T-helper 2 cell treated with Interferon-gamma antibody and Interleukin-4, amounts not matched to agents 5 μg/mL and 100 μg/mL, for 36 hours (primary cell): ENCODE measurements around the gene URB1.
"Not testable (repeated sequence)": the region's sequence is repeated elsewhere in the genome, so short reads cannot be mapped to it uniquely, and the experiment has no call there.

ENCODE experiments used
- DNase-seq: peaks from one replicate; pipeline ENCODE4 v3.0.0; 2021; ENCODE audit warnings: low spot score
- H3K27ac Mint-ChIP-seq: one replicate; pipeline ENCODE4 v1.8.0; 2021; ENCODE audit warnings: mild to moderate bottlenecking, mixed read lengths
- H3K27me3 Mint-ChIP-seq: one replicate; pipeline ENCODE4 v1.8.0; 2021; ENCODE audit warnings: low read depth, mixed read lengths
- H3K36me3 Mint-ChIP-seq: one replicate; pipeline ENCODE4 v1.8.0; 2021; ENCODE audit warnings: low read depth, mixed read lengths
- H3K4me1 Mint-ChIP-seq: one replicate; pipeline ENCODE4 v1.8.0; 2021; ENCODE audit warnings: low read depth, mixed read lengths
- H3K4me3 Mint-ChIP-seq: one replicate; pipeline ENCODE4 v1.8.0; 2022; ENCODE audit warnings: mild to moderate bottlenecking, moderate library complexity, mixed read lengths
- H3K9me3 Mint-ChIP-seq: one replicate; pipeline ENCODE4 v1.8.0; 2021; ENCODE audit warnings: mixed read lengths

The URB1 gene

DNA sequence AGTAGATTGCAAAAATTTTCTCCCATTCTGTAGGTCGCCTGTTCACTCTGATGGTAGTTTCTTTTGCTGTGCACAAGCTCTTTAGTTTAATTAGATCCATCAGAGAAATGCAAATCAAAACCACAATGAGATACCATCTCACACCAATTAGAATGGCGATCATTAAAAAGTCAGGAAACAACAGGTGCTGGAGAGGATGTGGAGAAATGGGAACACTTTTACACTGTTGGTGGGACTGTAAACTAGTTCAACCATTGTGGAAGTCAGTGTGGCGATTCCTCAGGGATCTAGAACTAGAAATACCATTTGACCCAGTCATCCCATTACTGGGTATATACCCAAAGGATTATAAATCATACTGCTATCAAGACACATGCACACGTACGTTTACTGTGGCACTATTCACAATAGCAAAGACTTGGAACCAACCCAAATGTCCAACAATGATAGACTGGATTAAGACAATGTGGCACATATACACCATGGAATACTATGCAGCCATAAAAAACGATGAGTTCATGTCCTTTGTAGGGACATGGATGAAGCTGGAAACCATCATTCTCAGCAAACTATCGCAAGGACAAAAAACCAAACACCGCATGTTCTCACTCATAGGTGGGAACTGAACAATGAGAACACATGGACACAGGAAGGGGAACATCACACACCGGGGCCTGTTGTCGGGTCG lies 2.1 kb downstream of the URB1 start:
- not testable (repeated sequence) for H3K27me3 Mint-ChIP-seq, H3K9me3 Mint-ChIP-seq, H3K27ac Mint-ChIP-seq, DNase-seq
- Mint-ChIP-seq H3K4me1 (peaks cover 40% of the 10 kb centered on the region), H3K4me3 (peak overlapping the region; percentile 7), H3K36me3 (peaks cover 16% of the 10 kb centered on the region)

DNA sequence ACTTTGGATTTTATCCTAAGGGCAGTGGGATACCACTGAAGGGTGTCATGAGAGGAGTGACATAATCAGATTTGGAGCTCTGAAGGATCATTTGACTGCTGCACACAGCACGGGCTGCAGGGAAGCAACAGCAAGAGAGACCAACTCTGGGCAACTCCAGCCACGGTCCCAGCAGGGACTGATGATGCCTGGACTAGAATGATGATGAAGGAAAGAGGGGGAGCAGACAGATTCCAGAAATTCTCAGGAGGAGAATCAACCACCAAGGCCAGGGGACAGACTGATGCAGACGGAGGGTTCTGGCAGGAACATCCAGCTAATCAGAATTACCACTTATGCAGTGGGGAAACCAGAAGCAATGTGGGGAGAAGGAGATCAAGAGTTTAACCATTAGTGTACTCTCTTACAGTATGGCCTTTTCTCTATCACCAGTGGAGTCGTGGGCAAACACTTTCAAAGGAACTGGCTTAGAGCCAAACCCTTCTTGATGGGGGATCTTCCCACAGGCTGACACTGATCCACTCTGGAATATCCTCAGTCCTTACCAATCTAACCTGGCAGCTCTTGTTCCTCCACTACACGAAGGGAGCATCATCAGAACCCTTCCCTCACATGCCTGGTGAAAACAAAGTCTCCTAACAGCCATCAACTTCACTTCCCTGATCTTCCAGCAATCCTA lies 3.3 kb downstream of the URB1 start:
- no peaks in the 10 kb centered on the region for H3K27me3 Mint-ChIP-seq
- peaks cover 40% of the 10 kb centered on the region for H3K4me1 Mint-ChIP-seq
- no peak for DNase-seq
- no peak overlapping the region for H3K4me3 Mint-ChIP-seq
- H3K36me3 Mint-ChIP-seq, result peaks cover 22% of the 10 kb centered on the region
- no peak overlapping the region for H3K27ac Mint-ChIP-seq
- no peaks in the 10 kb centered on the region for H3K9me3 Mint-ChIP-seq

GRCh38 chr21:32388306-32388705 lies 4.5 kb downstream of the URB1 start:
- DNase-seq, result no peak
- Mint-ChIP-seq H3K4me3 (no peak overlapping the region), H3K4me1 (peaks cover 30% of the 10 kb centered on the region), H3K27ac (no peak overlapping the region), H3K36me3 (peaks cover 30% of the 10 kb centered on the region), H3K27me3 (no peaks in the 10 kb centered on the region), H3K9me3 (no peaks in the 10 kb centered on the region)

DNA sequence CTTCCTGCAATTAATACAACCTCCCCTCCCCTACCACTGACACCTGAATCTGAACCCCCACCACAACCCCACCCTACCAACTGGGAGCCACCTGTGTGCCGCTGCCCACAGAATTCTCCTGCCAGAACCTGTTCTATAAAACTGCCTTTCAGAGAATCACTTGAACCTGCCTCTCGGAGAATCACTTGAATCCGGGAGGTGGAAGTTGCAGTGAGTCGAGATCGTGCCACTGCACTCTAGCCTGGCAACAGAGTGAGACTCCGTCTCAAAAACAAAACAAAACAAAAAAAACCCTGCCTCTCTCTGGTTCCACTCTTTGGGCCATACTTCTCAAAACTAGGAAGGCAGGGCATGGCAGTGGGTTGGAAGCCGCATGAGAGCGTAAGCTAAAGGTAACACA lies 5.7 kb downstream of the URB1 start:
- Mint-ChIP-seq H3K27ac (no peak overlapping the region), H3K4me1 (peaks cover 30% of the 10 kb centered on the region), H3K27me3 (no peaks in the 10 kb centered on the region), H3K4me3 (no peak overlapping the region), H3K36me3 (peaks cover 36% of the 10 kb centered on the region), H3K9me3 (no peaks in the 10 kb centered on the region)
- no peak for DNase-seq

DNA sequence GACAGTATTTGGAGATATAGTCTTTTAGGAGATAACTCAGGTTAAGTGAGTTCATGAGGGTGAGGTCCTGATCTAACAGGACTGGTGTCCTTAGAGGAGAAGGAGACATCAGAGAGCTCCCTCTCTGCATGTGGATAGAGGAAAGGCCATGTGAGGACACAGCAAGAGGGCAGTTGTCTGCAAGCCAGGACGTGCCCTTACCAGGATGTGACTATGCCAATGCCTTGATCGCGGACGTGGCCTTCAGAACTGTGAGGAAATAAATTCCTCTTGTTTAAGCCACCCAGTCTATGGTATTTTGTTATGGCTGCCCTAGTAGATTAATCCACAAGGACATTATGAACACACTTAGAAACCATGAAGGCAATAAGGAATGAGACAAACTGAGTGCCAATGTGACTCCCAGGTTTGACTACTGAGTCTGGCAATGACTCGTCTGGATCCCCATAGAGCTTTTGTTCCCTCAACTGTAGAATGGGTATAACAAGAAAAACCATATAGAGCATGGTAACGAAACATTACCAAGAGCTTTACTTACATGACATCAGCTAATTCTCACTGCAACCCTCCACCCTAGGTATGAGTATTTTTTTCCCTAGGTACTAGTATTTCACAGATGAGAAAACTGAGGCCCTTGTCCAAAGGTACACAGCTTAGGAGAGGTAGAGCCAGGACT lies 6.5 kb downstream of the URB1 start:
- Mint-ChIP-seq H3K36me3 (peaks cover 34% of the 10 kb centered on the region), H3K27me3 (no peaks in the 10 kb centered on the region), H3K4me3 (no peak overlapping the region), H3K27ac (no peak overlapping the region), H3K4me1 (peaks cover 25% of the 10 kb centered on the region), H3K9me3 (no peaks in the 10 kb centered on the region)
- DNase-seq, result no peak

- Mint-ChIP-seq H3K27ac (no peak overlapping the region), H3K9me3 (no peaks in the 10 kb centered on the region), H3K4me3 (no peak overlapping the region), H3K27me3 (no peaks in the 10 kb centered on the region), H3K4me1 (peaks cover 8% of the 10 kb centered on the region), H3K36me3 (peaks cover 42% of the 10 kb centered on the region)
- no peak for DNase-seq
Measured at GRCh38 chr21:32383812-32384211, 9.0 kb downstream of the URB1 start.

DNA sequence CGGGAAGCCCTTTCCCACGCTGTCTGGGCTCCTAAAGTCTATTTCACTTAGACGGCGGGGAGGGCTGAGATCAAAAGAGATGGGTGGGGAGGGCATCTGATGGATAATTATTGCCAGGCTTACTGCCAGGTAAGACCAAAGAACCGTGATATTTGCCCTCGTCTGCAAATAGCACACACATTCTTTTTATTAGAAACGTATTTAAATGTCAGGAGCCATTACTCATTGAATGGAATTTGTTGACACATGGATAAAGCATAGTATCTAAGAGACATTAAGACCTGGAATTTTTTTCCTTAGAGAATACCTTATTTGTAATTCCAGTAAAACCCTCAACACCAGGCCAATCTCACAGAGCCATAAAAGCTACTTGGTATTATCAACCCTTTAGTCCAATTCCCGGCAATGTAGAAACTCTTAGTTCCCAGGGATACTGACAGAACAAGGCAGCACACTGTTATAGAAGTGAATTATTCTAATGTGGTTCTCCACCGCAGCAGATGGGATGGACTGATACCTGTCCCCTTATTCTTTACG lies 10.6 kb downstream of the URB1 start:
- H3K4me3 Mint-ChIP-seq, result no peak overlapping the region
- DNase-seq, result no peak
- H3K9me3 Mint-ChIP-seq, result no peaks in the 10 kb centered on the region
- no peak overlapping the region for H3K27ac Mint-ChIP-seq
- H3K27me3 Mint-ChIP-seq, result no peaks in the 10 kb centered on the region
- no peaks in the 10 kb centered on the region for H3K4me1 Mint-ChIP-seq
- H3K36me3 Mint-ChIP-seq, result peaks cover 38% of the 10 kb centered on the region

- no peak for DNase-seq
- Mint-ChIP-seq H3K27me3 (no peaks in the 10 kb centered on the region), H3K4me3 (no peak overlapping the region), H3K4me1 (no peaks in the 10 kb centered on the region), H3K9me3 (no peaks in the 10 kb centered on the region), H3K27ac (no peak overlapping the region), H3K36me3 (peaks cover 38% of the 10 kb centered on the region)
Measured at GRCh38 chr21:32381571-32381970, 11.2 kb downstream of the URB1 start.

GRCh38 chr21:32380940-32381339 lies 11.9 kb downstream of the URB1 start:
- H3K36me3 Mint-ChIP-seq, result peaks cover 41% of the 10 kb centered on the region
- no peak overlapping the region for H3K4me3 Mint-ChIP-seq
- no peaks in the 10 kb centered on the region for H3K27me3 Mint-ChIP-seq
- H3K4me1 Mint-ChIP-seq, result no peaks in the 10 kb centered on the region
- H3K27ac Mint-ChIP-seq, result no peak overlapping the region
- H3K9me3 Mint-ChIP-seq, result no peaks in the 10 kb centered on the region
- DNase-seq, result no peak

GRCh38 chr21:32378956-32379355 lies 13.9 kb downstream of the URB1 start:
- Mint-ChIP-seq H3K27me3 (no peaks in the 10 kb centered on the region), H3K27ac (no peak overlapping the region), H3K9me3 (no peaks in the 10 kb centered on the region), H3K4me1 (no peaks in the 10 kb centered on the region), H3K36me3 (peaks cover 37% of the 10 kb centered on the region), H3K4me3 (no peak overlapping the region)
- no peak for DNase-seq

GRCh38 chr21:32377991-32378390 lies 14.8 kb downstream of the URB1 start:
- Mint-ChIP-seq H3K36me3 (peaks cover 31% of the 10 kb centered on the region), H3K27me3 (no peaks in the 10 kb centered on the region), H3K4me1 (no peaks in the 10 kb centered on the region), H3K9me3 (no peaks in the 10 kb centered on the region), H3K27ac (no peak overlapping the region), H3K4me3 (no peak overlapping the region)
- no peak for DNase-seq

DNA sequence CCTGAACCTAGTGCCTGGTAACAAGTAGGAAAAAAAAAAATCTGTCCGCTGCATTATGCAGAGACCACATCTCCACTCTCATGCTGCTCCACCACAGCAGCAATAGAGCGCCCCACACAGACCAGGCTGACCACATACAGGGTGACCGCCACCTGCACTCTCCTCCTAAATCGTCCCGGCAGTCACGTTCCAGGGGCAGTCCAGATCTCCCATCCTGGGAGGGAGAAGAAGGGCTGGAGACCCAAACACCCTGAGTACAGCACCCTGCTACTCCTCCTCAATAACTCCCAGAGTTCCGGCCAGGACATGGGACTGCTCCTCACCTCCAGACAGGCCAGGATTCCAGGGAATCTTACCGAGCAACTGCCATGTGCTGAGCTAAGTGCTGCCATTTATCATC lies 15.3 kb downstream of the URB1 start:
- no peak for DNase-seq
- Mint-ChIP-seq H3K27ac (no peak overlapping the region), H3K36me3 (peaks cover 32% of the 10 kb centered on the region), H3K27me3 (no peaks in the 10 kb centered on the region), H3K4me1 (peaks cover under 1% of the 10 kb centered on the region), H3K4me3 (no peak overlapping the region), H3K9me3 (no peaks in the 10 kb centered on the region)

DNA sequence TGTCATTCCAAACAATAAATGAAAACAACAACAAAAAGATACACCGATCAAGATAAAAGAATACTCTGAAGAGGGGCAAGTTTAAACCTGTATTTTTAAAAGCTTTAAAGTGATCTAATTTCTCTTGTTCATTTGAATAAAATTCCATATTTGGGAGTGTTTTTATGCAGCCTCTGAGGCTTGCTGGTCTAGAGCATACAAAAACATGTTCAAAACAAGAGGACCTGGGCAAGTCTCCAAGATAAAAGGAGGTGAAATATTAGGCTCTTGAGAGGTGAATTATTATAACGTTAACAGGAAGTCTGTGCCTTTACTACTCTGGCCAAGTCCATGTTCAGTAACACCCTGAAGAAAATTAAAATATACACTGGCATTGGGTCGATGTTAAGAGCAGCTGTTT lies 20.1 kb downstream of the URB1 start:
- no peak overlapping the region for H3K27ac Mint-ChIP-seq
- H3K9me3 Mint-ChIP-seq, result no peaks in the 10 kb centered on the region
- peaks cover 6% of the 10 kb centered on the region for H3K4me1 Mint-ChIP-seq
- H3K27me3 Mint-ChIP-seq, result no peaks in the 10 kb centered on the region
- no peak overlapping the region for H3K4me3 Mint-ChIP-seq
- no peak for DNase-seq
- peaks cover 38% of the 10 kb centered on the region for H3K36me3 Mint-ChIP-seq

DNA sequence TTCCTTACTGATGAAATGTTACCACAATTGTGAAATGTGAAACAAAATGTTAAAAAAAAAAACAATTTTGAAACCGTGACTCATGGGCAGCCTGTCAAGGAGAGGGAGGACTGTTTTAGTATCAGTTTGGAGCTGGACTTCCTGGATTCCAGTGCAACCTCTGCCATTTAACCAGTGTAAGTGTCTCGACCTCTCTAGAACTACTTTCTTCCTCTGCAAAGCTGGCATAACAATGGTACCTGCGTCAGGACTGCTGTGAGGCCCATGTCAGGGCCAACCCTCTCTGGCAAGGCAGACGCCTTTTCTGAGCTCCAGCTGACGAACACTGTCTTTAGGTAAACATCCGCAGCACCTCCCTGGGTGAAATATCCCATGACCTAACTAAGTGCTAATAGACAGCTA lies 20.9 kb downstream of the URB1 start:
- peaks cover 41% of the 10 kb centered on the region for H3K36me3 Mint-ChIP-seq
- peaks cover 6% of the 10 kb centered on the region for H3K4me1 Mint-ChIP-seq
- H3K27me3 Mint-ChIP-seq, result no peaks in the 10 kb centered on the region
- H3K9me3 Mint-ChIP-seq, result no peaks in the 10 kb centered on the region
- DNase-seq, result no peak
- H3K4me3 Mint-ChIP-seq, result no peak overlapping the region
- no peak overlapping the region for H3K27ac Mint-ChIP-seq
